DND-41 (cell line): Measurements from ENCODE around the gene CD276.
"Not testable (repeated sequence)": the region's sequence is repeated elsewhere in the genome, so short reads cannot be mapped to it uniquely, and the experiment has no call there.

Experiments used
- ATAC-seq: fragments of 200-7000 bp; cut with Tn5 transposase; 3 replicates; pipeline ENCODE4 v1.9.1; 2021; ENCODE audit warnings: low read depth; ENCODE audit not compliant: insufficient read depth
- DNase-seq: peaks from one replicate; pipeline ENCODE4 v3.0.0-alpha.2; 2020
- H2AFZ ChIP-seq: 2 replicates; pipeline ENCODE4 v1.6.0; 2012; ENCODE audit warnings: low read depth, low read length
- H3K27ac ChIP-seq: 2 replicates; pipeline ENCODE4 v1.5.1; 2012; ENCODE audit warnings: low read length, inconsistent platforms
- H3K27me3 ChIP-seq: fragments of 200-600 bp; sonication (generic); 2 replicates; pipeline ENCODE4 v1.6.0; 2012; ENCODE audit warnings: low read length, mild to moderate bottlenecking, inconsistent platforms; ENCODE audit not compliant: insufficient read depth, poor library complexity
- H3K36me3 ChIP-seq: 2 replicates; pipeline ENCODE4 v1.5.1; 2012; ENCODE audit warnings: low read length, inconsistent platforms; ENCODE audit not compliant: insufficient read depth
- H3K4me1 ChIP-seq: 2 replicates; pipeline ENCODE4 v1.5.1; 2012; ENCODE audit warnings: mild to moderate bottlenecking, low read length; ENCODE audit not compliant: insufficient read depth
- H3K4me2 ChIP-seq: 2 replicates; pipeline ENCODE4 v1.6.0; 2012; ENCODE audit warnings: mild to moderate bottlenecking, moderate library complexity, low read length, inconsistent platforms; ENCODE audit not compliant: insufficient read depth
- H3K4me3 ChIP-seq, 2 experiments: fragments of 200-600 bp in 1 of 2; shearing (Covaris generic) in 1 of 2; 2 replicates each; pipeline ENCODE4 v1.5.1; 2012 to 2016; ENCODE audit warnings: inconsistent platforms in 2 of 2, low read length in 2 of 2, mild to moderate bottlenecking in 2 of 2, low read depth in 1 of 2, moderate library complexity in 1 of 2
- H3K79me2 ChIP-seq: 2 replicates; pipeline ENCODE4 v1.6.0; 2012; ENCODE audit warnings: low read length, inconsistent platforms; ENCODE audit not compliant: insufficient read depth
- H3K9ac ChIP-seq: 2 replicates; pipeline ENCODE4 v1.6.0; 2012; ENCODE audit warnings: low read depth, mild to moderate bottlenecking, inconsistent platforms, low read length, moderate library complexity
- H3K9me3 ChIP-seq: 2 replicates; pipeline ENCODE4 v1.5.1; 2012; ENCODE audit warnings: low read length, moderate library complexity, mild to moderate bottlenecking, inconsistent platforms; ENCODE audit not compliant: insufficient read depth, severe bottlenecking
- H4K20me1 ChIP-seq: 2 replicates; pipeline ENCODE4 v1.6.0; 2012; ENCODE audit warnings: low read length; ENCODE audit not compliant: insufficient read depth
- CTCF ChIP-seq: IDR thresholded peaks from 2 replicates; pipeline ENCODE4 v1.5.1; 2012; ENCODE audit warnings: borderline replicate concordance, low read length, moderate library complexity, mild to moderate bottlenecking; ENCODE audit not compliant: poor library complexity, severe bottlenecking; ENCODE audit errors: extremely low read depth
- EZH2 ChIP-seq: IDR thresholded peaks from 3 replicates; pipeline ENCODE4 v1.6.1; 2012; ENCODE audit warnings: borderline replicate concordance, low read depth, mild to moderate bottlenecking, moderate library complexity, low read length, inconsistent platforms; ENCODE audit not compliant: severe bottlenecking

Gene CD276

GRCh38 chr15:73683777-73684580, at the start of gene CD276:
Gene CD276 (plus strand): TSS chr15:73684383. CDS start chr15:73699640, 15,257 bp downstream.
- Histone ChIP-seq H3K4me2 (no peak within 1 kb of the TSS), H4K20me1 (no peaks in the 10 kb centered on the region), H3K79me2 (no peaks in the 10 kb centered on the region), H3K4me1 (no peaks in the 10 kb centered on the region), H3K27me3 (peaks cover 8% of the 10 kb centered on the region), H3K4me3 (no peak within 1 kb of the TSS), H3K27ac (no peak within 1 kb of the TSS), H3K36me3 (no peaks in the 10 kb centered on the region), H3K9ac (no peak within 1 kb of the TSS), H2AFZ (no peak within 1 kb of the TSS), H3K9me3 (no peaks in the 10 kb centered on the region)
- no peak for ATAC-seq
- TF ChIP-seq CTCF (no peak), EZH2 (no peak)
- DNase-seq: no peak

- TF ChIP-seq EZH2 (no peak), CTCF (no peak)
- H2AFZ ChIP-seq: no peak overlapping the region
- no peak for ATAC-seq
- no peaks in the 10 kb centered on the region for H3K36me3 ChIP-seq
- H3K79me2 ChIP-seq: peaks cover 4% of the 10 kb centered on the region
- H3K9ac ChIP-seq: no peak overlapping the region
- H3K27ac ChIP-seq: no peak overlapping the region
- no peaks in the 10 kb centered on the region for H3K9me3 ChIP-seq
- H3K4me2 ChIP-seq: no peak overlapping the region
- no peak for DNase-seq
- no peaks in the 10 kb centered on the region for H3K27me3 ChIP-seq
- peaks cover 9% of the 10 kb centered on the region for H3K4me1 ChIP-seq
- no peak overlapping the region for H3K4me3 ChIP-seq
- no peaks in the 10 kb centered on the region for H4K20me1 ChIP-seq
Observed at GRCh38 chr15:73637527-73637926, 46.7 kb upstream of the CD276 start.

GRCh38 chr15:73639464-73639863, 44.7 kb upstream of the CD276 start:
- not testable (repeated sequence) for H2AFZ ChIP-seq, H3K9me3 ChIP-seq, H3K4me3 ChIP-seq, ATAC-seq, H3K36me3 ChIP-seq, DNase-seq, H3K9ac ChIP-seq, H3K79me2 ChIP-seq, H3K4me2 ChIP-seq, H3K27ac ChIP-seq, H4K20me1 ChIP-seq, H3K4me1 ChIP-seq, H3K27me3 ChIP-seq

GRCh38 chr15:73647259-73648013, 36.7 kb upstream of the CD276 start:
- Histone ChIP-seq H3K79me2 (no peaks in the 10 kb centered on the region), H4K20me1 (no peaks in the 10 kb centered on the region), H2AFZ (no peak overlapping the region), H3K4me2 (no peak overlapping the region), H3K27ac (no peak overlapping the region), H3K27me3 (no peaks in the 10 kb centered on the region), H3K9ac (no peak overlapping the region), H3K4me3 (no peak overlapping the region), H3K36me3 (no peaks in the 10 kb centered on the region), H3K9me3 (no peaks in the 10 kb centered on the region), H3K4me1 (no peaks in the 10 kb centered on the region)
- DNase-seq: no peak
- TF ChIP-seq CTCF (no peak), EZH2 (no peak)
- ATAC-seq: no peak
